ENCODE measurements around the gene RHOA.

GRCh38 chr3:49352890-49353421, 58.8 kb downstream of the RHOA start:
- TF ChIP-seq, protein P1, sequence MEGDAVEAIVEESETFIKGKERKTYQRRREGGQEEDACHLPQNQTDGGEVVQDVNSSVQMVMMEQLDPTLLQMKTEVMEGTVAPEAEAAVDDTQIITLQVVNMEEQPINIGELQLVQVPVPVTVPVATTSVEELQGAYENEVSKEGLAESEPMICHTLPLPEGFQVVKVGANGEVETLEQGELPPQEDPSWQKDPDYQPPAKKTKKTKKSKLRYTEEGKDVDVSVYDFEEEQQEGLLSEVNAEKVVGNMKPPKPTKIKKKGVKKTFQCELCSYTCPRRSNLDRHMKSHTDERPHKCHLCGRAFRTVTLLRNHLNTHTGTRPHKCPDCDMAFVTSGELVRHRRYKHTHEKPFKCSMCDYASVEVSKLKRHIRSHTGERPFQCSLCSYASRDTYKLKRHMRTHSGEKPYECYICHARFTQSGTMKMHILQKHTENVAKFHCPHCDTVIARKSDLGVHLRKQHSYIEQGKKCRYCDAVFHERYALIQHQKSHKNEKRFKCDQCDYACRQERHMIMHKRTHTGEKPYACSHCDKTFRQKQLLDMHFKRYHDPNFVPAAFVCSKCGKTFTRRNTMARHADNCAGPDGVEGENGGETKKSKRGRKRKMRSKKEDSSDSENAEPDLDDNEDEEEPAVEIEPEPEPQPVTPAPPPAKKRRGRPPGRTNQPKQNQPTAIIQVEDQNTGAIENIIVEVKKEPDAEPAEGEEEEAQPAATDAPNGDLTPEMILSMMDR (IDR thresholded peaks at IDR 0.05; ENCODE audit: low read depth, low read length) = no peak
- TF ChIP-seq POLR2A (IDR thresholded peaks at IDR 0.05; ENCODE audit: extremely low read depth, insufficient read length) = no peak
- no peak for TF ChIP-seq MAX (IDR thresholded peaks at IDR 0.05; ENCODE audit: low read depth, low read length)
